Body of pancreas (tissue), 4 donors: ENCODE measurements around the gene FUT9.

Experiments
- CTCF ChIP-seq, 7 experiments: fragments of 450-650 bp in 4 of 7; fragments of 200-600 bp in 3 of 7; sonication (generic) in 3 of 7; IDR thresholded peaks; one replicate each; pipeline ENCODE4 v1.5.1; 2016 to 2019; ENCODE audit warnings: antibody characterized with exemption in 7 of 7
- POLR2A ChIP-seq, 3 donors: fragments of 450-650 bp; IDR thresholded peaks; one replicate each; pipeline ENCODE4 v1.6.1; 2016; ENCODE audit warnings: antibody characterized with exemption in 3 of 3, mild to moderate bottlenecking in 2 of 3

- TF ChIP-seq CTCF (IDR thresholded peaks at IDR 0.05) (no peak), POLR2A (IDR thresholded peaks at IDR 0.05) (no peak)
Observed at GRCh38 chr6:95967594-95967993, 48.2 kb upstream of the FUT9 start.
